SK-N-SH treated with all-trans-retinoic acid at 6 μM for 48 hours (cell line): ENCODE results near the gene LTBR.

Experiments used
- ATAC-seq: fragments of 200-7000 bp; cut with Tn5 transposase; 3 replicates; pipeline ENCODE4 v1.9.1; 2020; ENCODE audit warnings: mild to moderate bottlenecking, moderate library complexity
- ARNTL ChIP-seq: fragments of 450-650 bp; formaldehyde crosslinking; IDR thresholded peaks from 2 replicates; pipeline ENCODE4 v1.5.0; 2020; ENCODE audit warnings: low read depth, mild to moderate bottlenecking, moderate library complexity, borderline replicate concordance
- BACH2 ChIP-seq: fragments of 250-450 bp; sonication (Bioruptor Pico); IDR thresholded peaks from 2 replicates; pipeline ENCODE4 v1.9.0; 2021; ENCODE audit warnings: mild to moderate bottlenecking, borderline replicate concordance
- CSDC2 ChIP-seq: fragments of 250-450 bp; sonication (Bioruptor Pico); IDR thresholded peaks from 2 replicates; pipeline ENCODE4 v1.5.0; 2020; ENCODE audit warnings: mild to moderate bottlenecking, moderate library complexity
- ESRRG ChIP-seq: fragments of 250-450 bp; sonication (Bioruptor Pico); IDR thresholded peaks from 2 replicates; pipeline ENCODE4 v1.6.1; 2021; ENCODE audit warnings: mild to moderate bottlenecking
- GLIS3 ChIP-seq: fragments of 250-450 bp; sonication (Bioruptor Pico); IDR thresholded peaks from 2 replicates; pipeline ENCODE4 v1.5.0; 2020; ENCODE audit warnings: mild to moderate bottlenecking, moderate library complexity
- ISL1 ChIP-seq: fragments of 250-450 bp; sonication (Bioruptor Pico); IDR thresholded peaks from 2 replicates; pipeline ENCODE4 v2.1.2; 2022; ENCODE audit warnings: mild to moderate bottlenecking, moderate library complexity
- OSR1 ChIP-seq: fragments of 250-450 bp; sonication (Bioruptor Pico); IDR thresholded peaks from 2 replicates; pipeline ENCODE4 v1.8.0; 2022; ENCODE audit warnings: moderate library complexity, mild to moderate bottlenecking, inconsistent platforms
- PATZ1 ChIP-seq: fragments of 250-450 bp; sonication (Bioruptor Pico); IDR thresholded peaks from 2 replicates; pipeline ENCODE4 v1.8.0; 2020; ENCODE audit warnings: mild to moderate bottlenecking, moderate library complexity, borderline replicate concordance
- POU6F1 ChIP-seq: fragments of 250-450 bp; sonication (Bioruptor Pico); IDR thresholded peaks from 2 replicates; pipeline ENCODE4 v1.8.0; 2021; ENCODE audit warnings: low read depth, mild to moderate bottlenecking, moderate library complexity, borderline replicate concordance
- PPARA ChIP-seq: fragments of 250-450 bp; sonication (Bioruptor Pico); IDR thresholded peaks from 2 replicates; pipeline ENCODE4 v1.5.0; 2020; ENCODE audit warnings: mild to moderate bottlenecking, borderline replicate concordance
- RARB ChIP-seq: fragments of 250-450 bp; sonication (Bioruptor Pico); IDR thresholded peaks from 2 replicates; pipeline ENCODE4 v1.8.0; 2021; ENCODE audit warnings: mild to moderate bottlenecking, moderate library complexity
- SNAI2 ChIP-seq: fragments of 250-450 bp; sonication (Bioruptor Pico); IDR thresholded peaks from 2 replicates; pipeline ENCODE4 v1.5.0; 2020; ENCODE audit warnings: mild to moderate bottlenecking, moderate library complexity
- TCF4 ChIP-seq: fragments of 250-450 bp; sonication (Bioruptor Pico); IDR thresholded peaks from 2 replicates; pipeline ENCODE4 v1.8.0; 2021; ENCODE audit warnings: mild to moderate bottlenecking, moderate library complexity, borderline replicate concordance
- TOX ChIP-seq: fragments of 250-450 bp; sonication (Bioruptor Pico); IDR thresholded peaks from 2 replicates; pipeline ENCODE4 v1.8.0; 2021; ENCODE audit warnings: mild to moderate bottlenecking, moderate library complexity, borderline replicate concordance
- ZC3H10 ChIP-seq: fragments of 250-450 bp; sonication (Bioruptor Pico); IDR thresholded peaks from 2 replicates; pipeline ENCODE4 v1.5.1; 2021; ENCODE audit warnings: mild to moderate bottlenecking, moderate library complexity
- ZFP3 ChIP-seq: fragments of 250-450 bp; sonication (Bioruptor Pico); IDR thresholded peaks from 2 replicates; pipeline ENCODE4 v1.5.0; 2020; ENCODE audit warnings: mild to moderate bottlenecking, moderate library complexity
- ZFP30 ChIP-seq: fragments of 450-650 bp; formaldehyde crosslinking; IDR thresholded peaks from 2 replicates; pipeline ENCODE4 v1.5.0; 2022; ENCODE audit warnings: mild to moderate bottlenecking, moderate library complexity
- ZNF565 ChIP-seq: fragments of 450-650 bp; formaldehyde crosslinking; conservative IDR thresholded peaks from 2 replicates; pipeline ENCODE4 v1.5.0; 2020; ENCODE audit warnings: low read depth, mild to moderate bottlenecking, moderate library complexity
- ZNF70 ChIP-seq: fragments of 450-650 bp; formaldehyde crosslinking; IDR thresholded peaks from 2 replicates; pipeline ENCODE4 v1.5.0; 2020; ENCODE audit warnings: mild to moderate bottlenecking, moderate library complexity
- ZNF8 ChIP-seq: fragments of 450-650 bp; formaldehyde crosslinking; IDR thresholded peaks from 2 replicates; pipeline ENCODE4 v1.5.0; 2020; ENCODE audit warnings: mild to moderate bottlenecking, moderate library complexity
- TF ChIP-seq, protein P1 (sequence below): fragments of 250-450 bp; sonication (Bioruptor Pico); IDR thresholded peaks from 2 replicates; pipeline ENCODE4 v1.5.1; 2021; ENCODE audit warnings: mild to moderate bottlenecking, moderate library complexity
- TF ChIP-seq, protein P2 (sequence below): fragments of 250-450 bp; sonication (Bioruptor Pico); IDR thresholded peaks from 2 replicates; pipeline ENCODE4 v1.5.1; 2020; ENCODE audit warnings: low read depth, mild to moderate bottlenecking, moderate library complexity

Gene LTBR

DNA sequence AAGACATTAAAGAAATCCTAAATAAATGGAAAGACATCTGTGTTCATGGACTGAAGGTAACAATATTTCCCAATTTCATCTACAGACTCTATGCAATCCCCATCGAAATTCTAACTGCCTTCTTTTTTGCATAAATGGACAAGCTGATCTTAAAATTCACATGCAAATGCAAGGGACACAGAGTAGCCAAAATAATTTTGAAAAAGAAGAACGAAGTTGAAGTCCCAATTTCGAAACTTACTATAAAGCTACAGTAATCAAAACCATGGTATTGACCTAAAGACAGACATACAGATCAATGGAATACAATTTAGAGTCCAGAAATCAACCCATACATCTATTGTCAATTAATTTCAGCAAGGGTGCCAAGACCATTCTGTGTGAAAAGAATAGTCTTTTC, 44.4 kb downstream of the LTBR start:
- TF ChIP-seq, protein P1, sequence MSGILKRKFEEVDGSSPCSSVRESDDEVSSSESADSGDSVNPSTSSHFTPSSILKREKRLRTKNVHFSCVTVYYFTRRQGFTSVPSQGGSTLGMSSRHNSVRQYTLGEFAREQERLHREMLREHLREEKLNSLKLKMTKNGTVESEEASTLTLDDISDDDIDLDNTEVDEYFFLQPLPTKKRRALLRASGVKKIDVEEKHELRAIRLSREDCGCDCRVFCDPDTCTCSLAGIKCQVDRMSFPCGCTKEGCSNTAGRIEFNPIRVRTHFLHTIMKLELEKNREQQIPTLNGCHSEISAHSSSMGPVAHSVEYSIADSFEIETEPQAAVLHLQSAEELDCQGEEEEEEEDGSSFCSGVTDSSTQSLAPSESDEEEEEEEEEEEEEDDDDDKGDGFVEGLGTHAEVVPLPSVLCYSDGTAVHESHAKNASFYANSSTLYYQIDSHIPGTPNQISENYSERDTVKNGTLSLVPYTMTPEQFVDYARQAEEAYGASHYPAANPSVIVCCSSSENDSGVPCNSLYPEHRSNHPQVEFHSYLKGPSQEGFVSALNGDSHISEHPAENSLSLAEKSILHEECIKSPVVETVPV (CRISPR knock-in tag) = no peak
- TF ChIP-seq CSDC2 (no peak), GLIS3 (no peak), PPARA (no peak)
- no peak for ATAC-seq

GRCh38 chr12:6430124-6430989, 46.4 kb downstream of the LTBR start:
- TF ChIP-seq PATZ1 (no peak), CSDC2 (no peak), ZC3H10 (CRISPR knock-in tag) (no peak), ZFP3 (CRISPR knock-in tag) (no peak), ISL1 (CRISPR knock-in tag) (no peak), GLIS3 (no peak), SNAI2 (no peak), BACH2 (CRISPR knock-in tag) (no peak), ZFP30 (CRISPR knock-in tag) (no peak), POU6F1 (CRISPR knock-in tag) (no peak), ARNTL (CRISPR knock-in tag) (no peak), RARB (CRISPR knock-in tag) (no peak), ZNF565 (CRISPR knock-in tag) (no peak)
- TF ChIP-seq, protein P1 (CRISPR knock-in tag) = no peak
- TF ChIP-seq, protein P2, sequence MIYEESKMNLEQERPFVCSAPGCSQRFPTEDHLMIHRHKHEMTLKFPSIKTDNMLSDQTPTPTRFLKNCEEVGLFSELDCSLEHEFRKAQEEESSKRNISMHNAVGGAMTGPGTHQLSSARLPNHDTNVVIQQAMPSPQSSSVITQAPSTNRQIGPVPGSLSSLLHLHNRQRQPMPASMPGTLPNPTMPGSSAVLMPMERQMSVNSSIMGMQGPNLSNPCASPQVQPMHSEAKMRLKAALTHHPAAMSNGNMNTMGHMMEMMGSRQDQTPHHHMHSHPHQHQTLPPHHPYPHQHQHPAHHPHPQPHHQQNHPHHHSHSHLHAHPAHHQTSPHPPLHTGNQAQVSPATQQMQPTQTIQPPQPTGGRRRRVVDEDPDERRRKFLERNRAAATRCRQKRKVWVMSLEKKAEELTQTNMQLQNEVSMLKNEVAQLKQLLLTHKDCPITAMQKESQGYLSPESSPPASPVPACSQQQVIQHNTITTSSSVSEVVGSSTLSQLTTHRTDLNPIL = no peak
- TF ChIP-seq, all 23 proteins: peak for 0
- ATAC-seq = peak; percentile 83

DNA sequence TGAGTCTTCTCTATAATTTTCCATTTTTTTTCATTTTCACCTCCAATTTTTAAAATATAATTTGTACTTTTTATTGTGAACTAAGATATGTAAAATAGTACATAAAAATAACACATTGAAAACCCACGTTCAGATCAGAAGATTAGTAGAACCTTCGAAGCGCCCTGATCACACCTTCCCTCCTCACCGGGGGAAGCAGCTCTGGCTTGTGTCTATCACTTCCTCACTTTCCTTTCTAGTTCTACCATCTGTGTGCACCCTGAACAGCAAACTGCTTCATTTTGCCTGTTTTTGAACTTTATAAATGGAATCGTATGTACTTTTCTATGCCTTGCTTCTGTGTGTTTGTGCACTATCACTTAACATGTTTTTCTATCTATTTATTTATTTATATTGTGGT, 49.0 kb downstream of the LTBR start:
- ATAC-seq = no peak

DNA sequence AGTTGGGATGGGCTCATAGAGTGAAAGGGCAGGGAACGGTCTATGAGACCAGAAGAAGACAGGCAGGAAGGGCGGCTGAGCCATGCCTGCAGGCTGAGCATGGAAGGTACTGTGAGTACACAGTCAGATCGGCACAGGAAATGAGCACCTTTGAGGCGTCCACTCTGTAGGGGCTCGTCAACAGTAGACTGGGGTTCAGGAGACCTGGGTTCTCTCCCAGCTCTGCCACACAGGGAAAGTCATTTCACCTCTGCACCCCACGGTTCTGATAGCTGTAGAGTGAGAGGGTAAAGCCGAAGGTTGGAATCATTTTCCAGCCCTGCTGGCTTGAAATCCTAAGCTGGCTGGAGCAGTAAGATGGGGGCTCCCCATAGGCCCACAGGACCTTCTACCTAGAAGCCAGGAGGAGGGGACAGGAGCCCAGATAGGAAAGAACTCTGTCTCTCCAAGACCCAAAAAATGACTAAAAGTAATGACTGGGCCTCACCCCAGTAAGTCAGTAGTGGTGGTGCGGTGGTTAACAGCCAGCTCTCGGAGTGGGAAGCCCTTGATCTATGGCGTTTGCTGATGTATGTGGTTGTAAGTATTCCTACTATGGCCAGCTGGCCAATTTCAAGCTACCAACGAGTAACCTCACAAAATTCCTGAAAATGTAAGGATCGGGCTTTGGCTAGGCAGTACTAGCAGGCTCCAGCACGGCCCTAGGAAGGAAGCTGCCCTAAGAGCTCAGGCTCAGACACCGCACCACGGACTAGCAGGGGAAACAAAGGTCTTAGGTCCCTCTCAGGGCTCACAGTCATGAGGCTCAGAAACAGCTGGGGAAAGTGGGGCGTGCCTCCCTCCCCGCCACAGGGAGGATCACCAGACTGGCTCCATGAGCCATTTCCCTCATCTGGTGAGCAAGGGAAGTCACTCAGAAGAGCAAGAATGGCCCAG, 50.5 kb downstream of the LTBR start:
- ATAC-seq = no peak
- TF ChIP-seq ESRRG (no peak), ZNF70 (CRISPR knock-in tag) (no peak), TOX (no peak), SNAI2 (no peak), ARNTL (CRISPR knock-in tag) (no peak), ZNF565 (CRISPR knock-in tag) (no peak), GLIS3 (no peak), ZFP3 (CRISPR knock-in tag) (no peak), PPARA (no peak), RARB (CRISPR knock-in tag) (no peak), ZFP30 (CRISPR knock-in tag) (no peak)
- TF ChIP-seq, protein P1 (CRISPR knock-in tag) = no peak
- TF ChIP-seq, protein P2 = no peak

More for the DNA sequence above, 49.0 kb downstream of the LTBR start:
- TF ChIP-seq ZNF8 (CRISPR knock-in tag) (no peak), TOX (no peak), TCF4 (no peak), ARNTL (CRISPR knock-in tag) (no peak), SNAI2 (no peak), OSR1 (no peak), ISL1 (CRISPR knock-in tag) (no peak)
